CD4-positive, alpha-beta T cell treated with Interleukin-6 for 4 hours (primary cell): ENCODE measurements around the gene MYO3A.
"Not testable (repeated sequence)": the region's sequence is repeated elsewhere in the genome, so short reads cannot be mapped to it uniquely, and the experiment has no call there.

Source experiments
- DNase-seq: peaks from one replicate; pipeline ENCODE4 v3.0.0-alpha.2; 2020; ENCODE audit warnings: mixed read lengths

The MYO3A gene

GRCh38 chr10:25978771-25979170, 44.7 kb downstream of the MYO3A start:
- DNase-seq = no peak

- DNase-seq = no peak
Observed at GRCh38 chr10:25982107-25982506, 48.1 kb downstream of the MYO3A start.

- no peak for DNase-seq
Observed at GRCh38 chr10:25988583-25988982, 54.6 kb downstream of the MYO3A start.

GRCh38 chr10:25989951-25990350, 55.9 kb downstream of the MYO3A start:
- no peak for DNase-seq

DNA sequence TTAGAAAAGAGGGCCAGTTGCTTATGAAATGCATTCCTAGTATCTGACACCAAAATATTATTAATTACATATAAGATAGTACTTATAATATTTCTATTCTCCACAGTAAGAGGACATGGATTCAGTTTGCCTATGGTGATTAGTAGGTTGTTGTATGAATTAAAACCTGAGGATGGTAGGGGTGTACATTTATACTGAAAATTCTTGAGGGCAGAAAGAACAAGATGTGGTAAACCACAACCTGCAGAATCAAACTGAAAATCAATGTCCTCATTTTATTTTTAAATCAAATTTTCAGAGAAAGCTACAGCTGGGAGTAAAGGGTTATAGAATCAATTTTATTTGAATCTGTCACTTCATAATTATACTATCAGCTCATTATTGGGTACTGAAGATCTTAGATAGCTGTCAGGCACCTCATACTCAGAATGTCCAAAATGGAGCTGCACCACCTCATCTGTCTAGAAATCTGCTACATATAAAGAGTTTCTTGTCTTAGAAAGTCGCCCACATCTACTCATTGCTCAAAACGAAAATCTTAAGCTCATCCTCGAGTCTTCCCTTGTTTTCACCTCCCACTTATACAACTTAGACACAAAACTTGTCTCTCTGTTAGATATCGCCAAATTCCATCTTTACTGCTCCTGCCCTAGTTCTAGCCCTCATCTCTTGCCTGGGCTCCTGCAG, 65.4 kb downstream of the MYO3A start:
- no peak for DNase-seq

GRCh38 chr10:26000971-26001370, 66.9 kb downstream of the MYO3A start:
- no peak for DNase-seq

GRCh38 chr10:26002466-26002865, 68.4 kb downstream of the MYO3A start:
- DNase-seq = not testable (repeated sequence)

DNA sequence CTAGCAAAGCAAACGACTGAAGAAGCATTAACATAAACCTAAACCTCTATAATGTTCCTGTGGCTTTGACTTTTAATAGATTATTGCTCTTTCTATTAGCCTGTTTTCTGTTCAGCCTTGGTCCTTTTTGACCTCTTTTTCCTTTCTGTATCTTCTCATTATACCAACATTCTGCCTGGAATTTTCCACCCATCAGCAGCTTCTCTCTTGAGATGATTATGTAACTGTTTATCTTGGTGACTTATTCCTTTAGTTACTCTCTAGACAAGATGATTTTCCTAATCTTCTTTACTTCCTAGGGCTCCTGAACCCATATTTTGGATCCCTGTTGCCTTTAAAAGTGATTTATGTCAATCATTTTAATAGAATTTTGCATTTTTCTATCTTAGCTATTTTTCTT, 81.1 kb downstream of the MYO3A start:
- DNase-seq = no peak

DNA sequence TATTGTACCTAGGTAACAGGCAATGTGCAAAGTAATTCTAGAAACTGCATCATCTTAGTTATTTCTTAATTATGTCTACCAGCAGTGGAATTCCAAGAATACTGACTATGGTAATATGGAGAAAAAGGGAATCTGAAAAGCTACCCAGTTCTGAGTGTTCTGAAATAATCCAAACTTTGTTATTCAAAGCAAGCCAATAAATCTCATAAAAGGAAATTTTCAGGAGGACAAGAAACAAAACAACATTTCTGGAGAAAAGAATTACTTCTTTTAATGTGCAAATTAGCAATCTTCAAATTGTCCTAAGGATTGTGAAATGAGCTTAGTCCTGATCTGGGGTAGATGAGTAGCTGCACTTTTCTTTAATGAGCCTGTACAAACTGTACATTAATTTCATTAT, 88.8 kb downstream of the MYO3A start:
- DNase-seq = no peak

GRCh38 chr10:26024303-26024702, 90.3 kb downstream of the MYO3A start:
- DNase-seq = no peak

GRCh38 chr10:26025523-26025922, 91.5 kb downstream of the MYO3A start:
- DNase-seq = no peak

DNA sequence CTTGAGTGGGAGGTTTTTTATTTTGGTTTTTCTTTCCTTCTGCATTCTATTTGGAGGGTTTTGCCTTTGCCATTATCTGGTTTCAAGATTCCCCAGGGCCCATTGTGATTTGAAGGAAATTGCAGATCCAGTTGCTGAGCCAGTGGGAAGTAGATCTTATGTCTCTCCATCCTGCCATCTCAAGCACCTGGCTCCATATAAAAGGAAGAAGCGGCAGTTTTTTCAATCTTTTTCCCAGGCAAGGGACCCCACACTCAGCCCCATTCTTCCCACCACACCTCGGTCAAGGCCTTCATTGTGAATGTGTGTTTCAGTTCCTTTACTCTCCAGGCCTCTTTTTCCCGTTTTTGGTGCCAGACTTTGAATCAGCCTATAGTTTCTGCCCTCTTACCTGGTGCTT, 95.8 kb downstream of the MYO3A start:
- DNase-seq = no peak

GRCh38 chr10:26031300-26031699, 97.3 kb downstream of the MYO3A start:
- DNase-seq = no peak

GRCh38 chr10:26043469-26043868, 109.4 kb downstream of the MYO3A start:
- DNase-seq = no peak

GRCh38 chr10:26044141-26044749, 110.2 kb downstream of the MYO3A start:
- no peak for DNase-seq

DNA sequence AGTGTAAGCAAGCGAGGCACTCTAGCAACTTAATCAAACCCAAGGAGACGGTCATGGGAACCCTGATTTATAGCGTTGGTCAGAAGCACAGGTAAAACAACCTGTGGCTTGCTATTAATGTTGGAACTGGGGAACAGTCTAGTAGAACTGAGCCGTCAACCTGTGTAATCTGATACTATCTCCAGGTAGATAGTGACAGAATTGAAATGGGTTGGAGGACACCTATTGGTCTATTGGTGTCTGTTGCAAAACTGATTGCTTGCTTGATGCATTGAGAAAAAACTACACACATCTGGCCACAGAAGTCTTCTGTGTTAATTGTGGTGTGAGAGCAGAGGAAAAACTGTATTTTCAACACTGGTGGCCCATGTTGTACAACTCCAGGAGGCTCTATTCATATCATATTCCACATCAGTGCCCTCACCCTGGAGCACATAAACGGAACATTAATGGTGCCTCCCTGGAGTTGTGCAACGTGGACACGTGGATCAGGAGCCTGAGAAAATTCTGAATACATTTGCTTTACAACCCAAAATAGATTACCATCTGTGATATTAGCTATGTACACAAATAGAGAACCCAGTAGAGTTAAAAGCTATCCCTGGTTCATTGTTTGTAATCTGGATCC, 112.2 kb downstream of the MYO3A start:
- no peak for DNase-seq

GRCh38 chr10:26048756-26049155, 114.7 kb downstream of the MYO3A start:
- no peak for DNase-seq

- DNase-seq = no peak
Observed at GRCh38 chr10:26052326-26052725, 118.3 kb downstream of the MYO3A start.

DNA sequence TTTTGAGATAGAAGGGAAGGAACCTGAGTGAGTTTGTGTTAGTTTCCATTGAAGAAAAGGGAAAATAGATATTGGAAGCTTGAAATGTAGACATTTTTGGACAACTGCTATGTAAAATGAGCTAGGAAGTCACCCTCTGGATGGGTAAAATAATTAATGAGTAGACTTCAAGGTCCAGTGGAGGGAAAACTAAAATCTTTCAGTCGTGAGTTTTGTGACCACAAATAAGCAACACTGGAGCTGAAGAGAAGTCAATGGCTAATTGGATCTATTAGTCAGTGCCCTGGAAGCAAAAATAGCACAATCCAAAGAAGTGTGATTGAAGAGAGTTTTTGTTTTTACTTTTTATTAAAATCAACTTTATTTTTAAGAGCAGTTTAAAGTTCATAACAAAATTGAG, 123.4 kb downstream of the MYO3A start:
- DNase-seq = no peak

DNA sequence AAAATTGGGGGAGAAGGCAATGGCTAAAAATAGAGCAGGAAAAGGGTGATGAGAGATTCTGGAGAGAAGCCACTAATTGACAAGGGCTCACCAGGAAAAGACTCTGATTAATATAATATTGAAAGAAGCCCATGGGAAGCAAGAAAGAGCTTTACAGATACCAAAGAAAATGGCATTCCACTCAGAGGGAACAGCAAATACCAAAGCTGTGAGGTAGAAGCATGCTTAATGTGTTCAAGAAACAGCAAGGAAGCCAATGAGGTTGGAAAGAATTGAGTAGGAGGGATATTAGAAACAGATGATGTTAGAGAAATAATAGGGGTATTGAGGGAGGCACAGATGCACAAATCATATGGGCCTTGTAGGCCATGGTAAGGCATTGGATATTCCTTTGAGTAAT, 130.1 kb downstream of the MYO3A start:
- no peak for DNase-seq

GRCh38 chr10:26067680-26068079, 133.7 kb downstream of the MYO3A start:
- no peak for DNase-seq

DNA sequence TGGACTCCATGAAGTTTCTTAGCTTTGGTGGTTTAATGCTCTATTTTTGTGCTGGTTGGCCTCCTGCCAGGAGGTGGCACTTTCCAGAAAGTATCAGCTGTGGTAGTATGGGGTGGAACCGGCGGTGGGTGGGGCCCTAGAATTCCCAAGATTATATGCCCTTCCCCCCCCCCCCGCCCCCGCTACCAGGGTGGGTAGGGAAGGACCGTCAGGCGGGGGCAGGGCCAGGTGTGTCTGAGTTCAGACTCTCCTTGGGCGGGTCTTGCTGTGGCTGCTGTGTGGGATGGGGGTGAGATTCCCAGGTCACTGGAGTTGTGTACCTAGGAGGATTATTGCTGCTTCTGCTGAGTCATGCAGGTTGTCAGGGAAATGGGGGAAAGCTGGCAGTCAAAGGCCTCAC, 146.9 kb downstream of the MYO3A start:
- DNase-seq = not testable (repeated sequence)

GRCh38 chr10:26081459-26081858, 147.4 kb downstream of the MYO3A start:
- DNase-seq = no peak

DNA sequence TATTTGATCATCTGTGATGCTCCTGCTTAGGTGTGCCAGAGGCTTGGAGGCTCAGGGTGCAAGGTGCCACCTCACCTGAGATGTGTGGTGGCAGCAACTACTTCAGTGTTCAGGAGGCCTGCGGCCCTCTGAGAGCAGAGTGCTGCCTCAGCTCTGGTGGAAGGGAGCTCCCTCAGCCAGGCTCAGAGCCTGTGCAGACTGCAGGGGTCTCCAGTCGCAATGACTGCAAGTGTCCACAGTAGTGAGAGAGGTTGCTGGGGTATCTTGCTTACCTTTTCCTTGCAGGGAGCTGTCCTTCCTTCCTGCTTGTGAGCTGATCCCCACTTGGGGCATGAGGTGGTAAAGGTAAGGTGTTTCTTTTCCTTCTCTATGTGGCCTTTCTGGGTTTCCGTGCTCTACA, 151.5 kb downstream of the MYO3A start:
- DNase-seq = no peak

DNA sequence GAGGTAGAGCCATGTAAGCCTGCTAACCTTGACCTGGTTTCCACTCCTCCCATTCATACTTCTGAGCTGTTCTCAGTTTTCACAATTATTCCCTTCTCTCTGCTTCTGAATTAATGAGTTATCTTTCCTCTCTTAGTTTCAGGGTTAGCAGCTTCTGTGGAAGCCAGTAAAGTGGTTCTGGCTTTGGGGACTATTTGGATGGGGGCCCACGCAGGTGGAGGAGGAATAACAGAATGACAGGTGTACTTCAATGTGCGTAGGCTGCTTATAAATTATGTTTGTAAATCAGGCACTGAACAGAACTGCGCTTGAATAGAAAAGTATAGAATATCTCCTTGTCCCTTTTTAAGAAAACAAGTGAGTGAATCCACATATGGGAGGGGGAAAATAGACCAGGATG, 153.6 kb downstream of the MYO3A start:
- no peak for DNase-seq
